Stimulated activated memory B cell treated with anti-CD40 and anti-IgM and Interleukin-4, amounts not matched to agents 10 μg/mL and 1 μg/mL and 100 μg/mL, for 72 hours (primary cell): ENCODE results near the gene NOXA1.
"Not testable (repeated sequence)": the region's sequence is repeated elsewhere in the genome, so short reads cannot be mapped to it uniquely, and the experiment has no call there.

ENCODE experiments used
- ATAC-seq: fragments of 150-1000 bp; cut with Tn5 transposase; 2 replicates; pipeline ENCODE4 v1.10.0; 2021
- H3K27ac Mint-ChIP-seq: one replicate; pipeline ENCODE4 v1.8.0; 2022; ENCODE audit warnings: mild to moderate bottlenecking, mixed read lengths
- H3K27me3 Mint-ChIP-seq: one replicate; pipeline ENCODE4 v1.8.0; 2022; ENCODE audit warnings: mixed read lengths
- H3K36me3 Mint-ChIP-seq: one replicate; pipeline ENCODE4 v1.8.0; 2022; ENCODE audit warnings: mixed read lengths
- H3K4me1 Mint-ChIP-seq: one replicate; pipeline ENCODE4 v1.8.0; 2022; ENCODE audit warnings: mixed read lengths
- H3K4me3 Mint-ChIP-seq: one replicate; pipeline ENCODE4 v1.8.0; 2022; ENCODE audit warnings: mild to moderate bottlenecking, moderate library complexity, mixed read lengths
- H3K9me3 Mint-ChIP-seq: one replicate; pipeline ENCODE4 v1.8.0; 2022; ENCODE audit warnings: mixed read lengths

The NOXA1 gene

DNA sequence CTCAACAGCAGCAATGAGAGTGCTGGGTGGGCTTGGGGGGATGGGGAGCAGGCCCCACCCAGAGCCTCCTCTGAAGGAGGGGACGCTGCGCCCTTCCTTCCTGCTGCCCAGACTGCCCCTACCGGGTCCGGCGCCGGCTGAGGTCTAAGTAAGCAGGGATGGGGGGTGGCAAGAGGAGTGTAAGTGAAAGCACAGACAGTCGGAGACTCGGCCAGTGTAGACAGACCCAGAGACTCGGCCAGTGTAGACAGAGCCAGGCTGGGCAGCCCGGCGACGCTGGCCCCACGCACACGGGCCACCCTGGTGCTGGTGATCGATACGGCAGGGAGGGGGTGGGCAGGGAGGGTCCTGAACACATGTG is 25.4 kb downstream of the NOXA1 start:
- no peak for ATAC-seq
- H3K4me3 Mint-ChIP-seq = no peak overlapping the region
- peaks cover 5% of the 10 kb centered on the region for H3K9me3 Mint-ChIP-seq
- peaks cover 24% of the 10 kb centered on the region for H3K36me3 Mint-ChIP-seq
- peaks cover 29% of the 10 kb centered on the region for H3K27me3 Mint-ChIP-seq
- H3K27ac Mint-ChIP-seq = no peak overlapping the region
- H3K4me1 Mint-ChIP-seq = peaks cover 37% of the 10 kb centered on the region

DNA sequence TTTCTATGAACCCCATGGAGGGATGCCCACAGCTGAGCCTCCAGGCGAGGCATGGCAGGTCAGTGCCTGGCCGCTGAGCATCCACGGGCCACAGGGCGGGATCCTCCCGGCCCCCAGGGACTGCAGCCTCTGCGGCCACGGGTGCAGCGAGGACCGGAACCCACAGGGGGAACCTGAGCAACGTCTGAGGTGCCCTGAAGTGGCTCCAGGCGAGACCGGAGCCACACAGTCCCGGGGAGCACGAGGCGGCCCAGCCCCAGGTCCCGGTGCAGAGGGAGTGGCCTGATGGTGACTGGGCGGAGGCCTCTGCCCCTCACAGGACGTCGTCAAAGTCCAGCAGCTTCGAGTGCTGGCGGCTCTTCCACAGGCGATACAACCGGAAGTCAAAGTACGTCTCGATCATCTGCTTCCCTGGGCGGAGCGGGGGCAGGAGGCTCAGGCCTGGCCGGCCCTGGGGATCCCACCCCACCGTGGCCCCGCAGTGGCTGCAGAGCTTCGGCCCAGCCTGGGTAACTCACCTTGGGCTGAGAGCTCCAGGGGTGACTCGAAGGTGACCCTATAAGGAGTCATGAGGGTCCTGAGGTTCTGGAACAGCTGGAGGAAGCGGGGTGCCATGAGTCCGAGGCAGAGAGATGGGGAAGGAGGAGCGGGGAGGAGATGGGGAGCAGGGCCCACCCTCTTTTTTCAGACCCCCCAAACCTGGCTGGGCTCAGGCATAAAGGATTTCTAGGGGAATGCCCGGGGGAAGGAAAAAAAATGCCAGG is 26.1 kb downstream of the NOXA1 start:
- Mint-ChIP-seq H3K27me3 (peaks cover 22% of the 10 kb centered on the region), H3K27ac (no peak overlapping the region), H3K4me3 (no peak overlapping the region), H3K4me1 (peaks cover 42% of the 10 kb centered on the region), H3K9me3 (peaks cover 5% of the 10 kb centered on the region), H3K36me3 (peaks cover 24% of the 10 kb centered on the region)
- no peak for ATAC-seq

DNA sequence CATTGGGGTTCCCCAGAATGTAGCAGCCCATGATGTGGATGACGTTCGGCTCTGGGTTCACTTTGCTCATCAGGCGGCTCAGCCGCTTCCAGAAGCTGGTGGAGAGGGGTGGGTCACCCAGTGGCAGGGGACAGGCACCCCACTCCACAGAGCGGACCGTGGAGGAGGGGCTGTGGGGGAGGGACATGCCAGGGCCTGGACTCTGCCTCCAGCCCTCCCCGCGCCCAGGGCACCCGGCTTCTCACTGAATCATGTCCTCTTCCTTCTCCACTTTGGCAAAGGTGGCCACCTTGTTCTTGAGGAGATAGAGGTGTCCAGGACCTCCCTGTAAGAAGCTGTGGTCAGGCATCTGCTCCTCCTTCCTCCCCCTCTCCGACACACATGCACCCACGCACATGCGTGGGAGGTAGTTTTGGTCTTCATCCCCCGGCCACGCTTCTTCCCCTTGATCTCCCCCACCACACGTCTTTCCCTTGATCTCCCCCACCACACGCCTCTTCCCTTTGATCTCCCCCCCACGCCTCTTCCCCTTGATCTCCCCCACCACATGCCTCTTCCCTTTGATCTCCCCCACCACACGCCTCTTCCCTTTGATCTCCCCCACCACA is 26.8 kb downstream of the NOXA1 start:
- Mint-ChIP-seq H3K4me1 (peaks cover 50% of the 10 kb centered on the region), H3K36me3 (peaks cover 24% of the 10 kb centered on the region), H3K9me3 (peaks cover 5% of the 10 kb centered on the region), H3K27ac (no peak overlapping the region), H3K27me3 (peaks cover 16% of the 10 kb centered on the region), H3K4me3 (no peak overlapping the region)
- ATAC-seq = no peak

DNA sequence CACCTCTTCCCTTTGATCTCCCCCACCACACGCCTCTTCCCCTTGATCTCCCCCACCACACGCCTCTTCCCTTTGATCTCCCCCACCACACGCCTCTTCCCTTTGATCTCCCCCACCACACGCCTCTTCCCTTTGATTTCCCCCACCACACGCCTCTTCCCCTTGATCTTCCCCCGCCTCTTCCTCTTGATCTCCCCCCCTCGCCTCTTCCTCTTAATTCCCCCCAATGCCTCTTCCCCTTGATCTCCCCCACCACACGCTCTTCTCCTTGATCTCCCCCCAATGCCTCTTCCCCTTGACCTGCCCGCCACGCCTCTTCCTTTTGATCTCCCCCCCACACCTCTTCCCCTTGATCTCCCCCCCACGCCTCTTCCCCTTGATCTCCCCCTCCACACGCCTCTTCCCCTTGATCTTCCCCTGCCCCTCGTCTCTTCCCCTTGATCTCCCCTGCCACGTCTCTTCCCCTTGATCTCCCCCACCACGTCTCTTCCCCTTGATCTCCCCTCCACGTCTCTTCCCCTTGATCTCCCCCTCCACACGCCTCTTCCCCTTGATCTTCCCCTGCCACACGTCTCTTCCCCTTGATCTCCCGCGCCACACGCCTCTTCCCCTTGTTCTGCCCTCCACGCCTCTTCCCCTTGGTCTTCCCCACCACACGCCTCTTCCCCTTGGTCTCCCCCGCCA is 27.5 kb downstream of the NOXA1 start:
- H3K27me3 Mint-ChIP-seq, ATAC-seq, H3K9me3 Mint-ChIP-seq, H3K27ac Mint-ChIP-seq, H3K4me3 Mint-ChIP-seq: not testable (repeated sequence)
- peaks cover 48% of the 10 kb centered on the region for H3K4me1 Mint-ChIP-seq
- H3K36me3 Mint-ChIP-seq = peaks cover 26% of the 10 kb centered on the region

GRCh38 chr9:137451264-137452005 is 28.2 kb downstream of the NOXA1 start:
- ATAC-seq, H3K27me3 Mint-ChIP-seq, H3K4me3 Mint-ChIP-seq, H3K9me3 Mint-ChIP-seq, H3K27ac Mint-ChIP-seq: not testable (repeated sequence)
- Mint-ChIP-seq H3K36me3 (peaks cover 33% of the 10 kb centered on the region), H3K4me1 (peaks cover 52% of the 10 kb centered on the region)

DNA sequence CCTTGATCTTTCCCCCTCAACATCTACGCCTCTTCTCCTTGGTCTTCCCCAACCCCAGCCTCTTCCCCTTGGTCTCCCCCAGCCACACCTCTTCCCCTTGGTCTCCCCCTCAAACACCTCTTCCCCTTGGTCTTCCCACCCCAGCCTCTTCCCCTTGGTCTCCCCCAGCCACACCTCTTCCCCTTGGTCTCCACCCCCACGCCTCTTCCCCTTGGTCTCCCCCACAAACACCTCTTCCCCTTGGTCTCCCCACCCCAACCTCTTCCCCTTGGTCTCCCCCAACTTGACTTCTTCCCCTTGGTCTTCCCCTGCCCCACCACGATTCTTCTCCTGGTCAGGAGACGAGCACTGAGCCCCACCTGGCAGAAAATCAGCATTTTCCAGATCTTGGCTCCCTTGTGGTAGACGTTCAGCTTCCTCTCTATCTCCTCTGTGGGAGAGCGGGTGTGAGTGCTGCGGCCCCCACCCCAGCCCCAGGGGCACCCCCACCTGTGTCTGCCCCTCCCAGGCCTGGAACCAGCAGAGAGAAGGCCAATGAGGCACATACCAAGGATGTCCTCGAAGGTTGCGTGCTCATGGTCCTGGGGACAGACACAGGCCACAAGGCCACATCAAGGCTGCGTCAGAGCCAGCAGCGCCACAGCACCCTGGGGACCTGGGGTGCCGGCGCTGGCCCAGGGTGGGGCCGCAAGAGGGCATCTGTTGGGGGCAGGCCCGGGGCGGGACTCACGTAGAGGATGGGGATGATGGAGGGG is 29.0 kb downstream of the NOXA1 start:
- H3K4me3 Mint-ChIP-seq = no peak overlapping the region
- H3K9me3 Mint-ChIP-seq = peaks cover 5% of the 10 kb centered on the region

DNA sequence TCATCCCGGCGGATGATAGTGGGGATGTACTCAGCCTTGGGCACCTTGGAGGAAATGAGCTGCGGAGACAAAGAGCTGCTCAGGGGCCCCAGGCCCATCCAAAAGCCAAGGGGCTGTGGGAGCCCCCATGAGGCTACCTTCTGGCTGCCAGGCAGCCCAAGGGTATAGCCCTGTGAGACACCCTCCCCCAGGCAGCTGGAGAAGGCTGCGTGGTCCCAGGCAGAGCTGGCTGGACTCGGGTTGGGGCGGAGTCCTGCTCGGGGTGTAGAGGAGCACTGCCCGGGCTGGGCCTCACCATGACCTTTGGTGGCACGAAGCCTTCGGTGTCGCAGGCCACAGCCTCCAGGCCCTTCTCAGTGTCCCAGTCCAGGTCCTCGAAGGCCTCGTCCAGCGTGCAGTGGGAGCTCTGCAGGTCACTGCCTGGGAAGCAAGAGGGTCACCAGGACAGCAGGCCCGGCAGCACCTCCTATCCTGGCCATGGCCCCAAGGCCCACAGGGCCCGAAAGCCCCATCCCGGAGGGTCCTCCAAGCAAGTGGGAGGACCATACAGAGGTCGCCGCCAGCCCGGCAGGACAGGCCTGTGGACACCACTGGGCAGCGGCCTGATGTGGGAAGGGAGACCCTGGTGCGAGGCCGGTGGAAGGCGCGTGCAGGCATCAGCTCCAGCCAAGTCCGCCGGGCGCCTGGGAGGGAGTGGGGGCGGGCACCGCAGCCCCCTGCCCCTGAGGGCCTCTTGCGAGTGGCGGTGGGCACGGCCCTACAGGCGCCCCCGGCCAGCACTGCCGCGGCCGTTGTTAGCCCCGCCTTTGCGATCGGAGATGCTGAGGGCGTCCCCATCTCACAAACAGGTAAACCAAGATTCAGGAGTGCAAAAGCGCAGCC is 29.8 kb downstream of the NOXA1 start:
- Mint-ChIP-seq H3K36me3 (peaks cover 39% of the 10 kb centered on the region), H3K27ac (no peak overlapping the region), H3K4me1 (peaks cover 57% of the 10 kb centered on the region), H3K27me3 (no peaks in the 10 kb centered on the region), H3K9me3 (peaks cover 5% of the 10 kb centered on the region), H3K4me3 (peak overlapping the region; percentile 33)
- ATAC-seq = no peak

More for the DNA sequence above, 29.0 kb downstream of the NOXA1 start:
- no peak for ATAC-seq
- H3K36me3 Mint-ChIP-seq = peaks cover 38% of the 10 kb centered on the region
- H3K27ac Mint-ChIP-seq = no peak overlapping the region
- H3K4me1 Mint-ChIP-seq = peaks cover 52% of the 10 kb centered on the region
- H3K27me3 Mint-ChIP-seq = peaks cover 2% of the 10 kb centered on the region

GRCh38 chr9:137453643-137454081 is 30.5 kb downstream of the NOXA1 start:
- peak; percentile 63 for ATAC-seq
- Mint-ChIP-seq H3K27me3 (no peaks in the 10 kb centered on the region), H3K4me3 (peak overlapping the region; percentile 62), H3K9me3 (peaks cover 5% of the 10 kb centered on the region), H3K36me3 (peaks cover 39% of the 10 kb centered on the region), H3K27ac (peak overlapping the region; percentile 77), H3K4me1 (peaks cover 57% of the 10 kb centered on the region)

DNA sequence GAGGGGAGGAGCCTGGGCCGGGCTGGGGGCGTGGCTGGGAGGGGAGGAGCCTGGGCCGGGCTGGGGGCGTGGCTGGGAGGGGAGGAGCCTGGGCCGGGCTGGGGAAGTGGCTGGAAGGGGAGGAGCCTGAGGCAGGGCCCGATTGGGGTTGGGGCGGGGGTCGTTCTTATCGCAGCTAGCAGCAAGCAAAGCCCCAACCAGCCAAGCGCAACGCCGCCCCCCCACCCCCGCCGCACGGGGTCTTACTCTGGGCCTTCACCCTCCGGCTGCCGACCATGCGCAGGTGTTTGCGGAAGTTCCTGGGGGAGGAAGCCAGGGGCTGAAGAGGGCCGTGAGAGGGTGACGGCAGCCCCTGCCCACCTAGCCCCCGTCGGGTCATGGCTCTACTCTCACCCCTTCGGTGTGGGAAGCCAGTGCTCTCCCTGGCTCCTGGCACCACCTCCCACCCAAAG is 31.0 kb downstream of the NOXA1 start:
- peaks cover 35% of the 10 kb centered on the region for H3K36me3 Mint-ChIP-seq
- H3K4me1 Mint-ChIP-seq = peaks cover 57% of the 10 kb centered on the region
- H3K27ac Mint-ChIP-seq = peak overlapping the region; percentile 77
- ATAC-seq = peak; percentile 22
- peaks cover 5% of the 10 kb centered on the region for H3K9me3 Mint-ChIP-seq
- no peaks in the 10 kb centered on the region for H3K27me3 Mint-ChIP-seq
- H3K4me3 Mint-ChIP-seq = peak overlapping the region; percentile 80

DNA sequence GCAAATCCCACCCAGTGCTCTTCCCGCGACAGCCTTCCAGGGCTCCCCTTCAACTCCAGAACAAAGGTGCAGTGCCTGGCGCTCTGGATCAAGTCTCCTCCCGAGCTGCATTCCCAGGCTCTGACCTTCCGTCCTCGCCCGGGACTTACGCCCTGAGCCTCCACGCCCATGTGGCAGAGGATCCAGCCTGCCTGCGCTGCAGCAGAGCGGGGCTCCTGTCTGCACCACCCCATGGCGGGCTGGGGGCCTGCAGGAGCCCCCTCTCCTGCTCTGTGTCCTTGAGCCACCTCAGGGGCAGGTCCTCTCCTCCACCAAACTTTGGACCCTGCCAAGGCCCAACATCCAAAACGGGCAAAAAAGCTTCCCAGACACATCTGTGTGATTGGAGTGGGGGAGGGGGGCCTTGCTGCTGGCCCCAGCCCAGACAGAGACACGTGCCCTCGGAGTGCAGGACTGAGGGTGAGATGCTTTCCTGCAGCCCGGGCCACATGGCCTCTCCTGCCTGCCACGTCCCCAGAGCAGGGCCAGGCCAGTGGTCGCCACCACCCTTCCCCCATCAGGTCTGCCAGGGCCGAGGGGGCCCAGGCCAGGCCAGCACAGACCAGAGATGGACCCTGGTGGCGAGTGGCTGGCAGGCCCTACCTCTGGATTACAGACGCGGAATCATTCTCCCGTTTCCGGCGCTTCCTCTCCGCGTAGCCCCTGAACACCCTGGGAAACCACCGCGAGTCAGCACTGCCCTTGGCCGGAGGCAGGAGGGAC is 31.6 kb downstream of the NOXA1 start:
- no peak for ATAC-seq
- Mint-ChIP-seq H3K27ac (peak overlapping the region; percentile 77), H3K4me3 (peak overlapping the region; percentile 80), H3K36me3 (peaks cover 29% of the 10 kb centered on the region), H3K4me1 (peaks cover 59% of the 10 kb centered on the region), H3K27me3 (no peaks in the 10 kb centered on the region), H3K9me3 (peaks cover 5% of the 10 kb centered on the region)

DNA sequence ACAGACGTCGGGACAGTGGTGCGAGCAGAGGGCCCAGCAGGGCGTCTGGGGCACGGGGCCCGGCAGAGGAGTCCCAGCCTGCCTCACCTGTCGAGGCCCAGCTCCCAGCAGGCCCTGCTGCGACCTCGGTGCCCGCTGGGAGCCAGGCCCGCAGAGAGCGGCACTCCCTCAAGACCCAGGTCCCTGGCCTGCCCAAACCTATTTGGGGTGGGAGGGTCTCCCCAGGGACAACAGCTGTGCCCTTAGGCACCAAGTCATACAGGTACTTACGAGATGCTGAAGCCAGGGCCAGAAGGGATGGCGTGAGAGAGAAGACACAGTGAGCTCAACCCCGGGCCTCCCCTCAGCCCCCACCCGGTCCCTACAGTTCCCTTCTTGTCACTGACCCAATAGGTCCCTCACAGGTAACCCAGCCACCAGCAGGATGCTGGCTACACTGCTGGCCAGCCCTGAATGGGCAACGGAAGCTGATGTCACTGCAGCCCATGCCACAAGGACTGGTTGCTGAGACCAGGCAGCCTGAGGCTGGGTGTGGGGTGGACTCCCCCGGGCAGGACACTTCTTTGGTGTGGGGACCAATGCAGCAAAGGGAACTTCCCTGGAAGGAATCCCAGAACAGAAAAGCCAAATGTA is 32.3 kb downstream of the NOXA1 start:
- Mint-ChIP-seq H3K27ac (peak overlapping the region; percentile 55), H3K27me3 (no peaks in the 10 kb centered on the region), H3K9me3 (peaks cover 5% of the 10 kb centered on the region), H3K4me1 (peaks cover 55% of the 10 kb centered on the region), H3K36me3 (peaks cover 23% of the 10 kb centered on the region), H3K4me3 (peak overlapping the region; percentile 45)
- ATAC-seq = no peak

- peaks cover 23% of the 10 kb centered on the region for H3K36me3 Mint-ChIP-seq
- H3K27me3 Mint-ChIP-seq = no peaks in the 10 kb centered on the region
- ATAC-seq = no peak
- H3K9me3 Mint-ChIP-seq = peaks cover 5% of the 10 kb centered on the region
- peaks cover 55% of the 10 kb centered on the region for H3K4me1 Mint-ChIP-seq
- peak overlapping the region; percentile 45 for H3K4me3 Mint-ChIP-seq
- H3K27ac Mint-ChIP-seq = peak overlapping the region; percentile 55
Measured at GRCh38 chr9:137456061-137456863, 33.1 kb downstream of the NOXA1 start.
